Heart left ventricle (tissue), 13 donors: ENCODE results near the gene SCGB1D2.

Experiments
- POLR2A ChIP-seq, 2 donors: fragments of 450-650 bp; IDR thresholded peaks; one replicate each; pipeline ENCODE4 v1.6.1; 2017; ENCODE audit warnings: antibody characterized with exemption in 2 of 2, mild to moderate bottlenecking in 2 of 2, moderate library complexity in 2 of 2
- TF ChIP-seq, protein P1 (sequence below), 12 donors: fragments of 200-600 bp; sonication (generic) in 4 of 12; IDR thresholded peaks; one replicate each; pipeline versions ENCODE4 v1.5.0 to v1.8.0; 2018 to 2022; ENCODE audit warnings: antibody characterized with exemption in 12 of 12, mild to moderate bottlenecking in 5 of 12
- donor health status: ischemic (EF 13 %, LVEDD 7.1; RV severe dilation, severe dysfunction).
- donor health status: DM: no; HTN: yes; CAD: no.
- donor health status: DM: no; HTN: no; CAD: no.
- donor health status: ischemic (EF 25% LVEDD 6.9; RV normal size, moderate dysfunction).
- donor health status: ischemic (EF 25% LVEDD 5.7; RV mildly dilated, moderate dysfunction).
- donor health status: ischemic (EF 35%, LVEDD 5.7; RV mildly dilated, moderate dysfunction).
- donor health status: nonischemic (EF 11% LVEDD 7.7; RV severe dilation, severe dysfunction).
- donor health status: DM: yes; HTN: yes; CAD: no.
- donor health status: PGD.
- donor health status: ischemic (EF 29% LVEDD 5.4; RV normal size, mild dysfunction).
- donor health status: nonischemic (EF 23%, LVEDD 6.1; RV moderate dilation, normal function).

- TF ChIP-seq, protein P1, sequence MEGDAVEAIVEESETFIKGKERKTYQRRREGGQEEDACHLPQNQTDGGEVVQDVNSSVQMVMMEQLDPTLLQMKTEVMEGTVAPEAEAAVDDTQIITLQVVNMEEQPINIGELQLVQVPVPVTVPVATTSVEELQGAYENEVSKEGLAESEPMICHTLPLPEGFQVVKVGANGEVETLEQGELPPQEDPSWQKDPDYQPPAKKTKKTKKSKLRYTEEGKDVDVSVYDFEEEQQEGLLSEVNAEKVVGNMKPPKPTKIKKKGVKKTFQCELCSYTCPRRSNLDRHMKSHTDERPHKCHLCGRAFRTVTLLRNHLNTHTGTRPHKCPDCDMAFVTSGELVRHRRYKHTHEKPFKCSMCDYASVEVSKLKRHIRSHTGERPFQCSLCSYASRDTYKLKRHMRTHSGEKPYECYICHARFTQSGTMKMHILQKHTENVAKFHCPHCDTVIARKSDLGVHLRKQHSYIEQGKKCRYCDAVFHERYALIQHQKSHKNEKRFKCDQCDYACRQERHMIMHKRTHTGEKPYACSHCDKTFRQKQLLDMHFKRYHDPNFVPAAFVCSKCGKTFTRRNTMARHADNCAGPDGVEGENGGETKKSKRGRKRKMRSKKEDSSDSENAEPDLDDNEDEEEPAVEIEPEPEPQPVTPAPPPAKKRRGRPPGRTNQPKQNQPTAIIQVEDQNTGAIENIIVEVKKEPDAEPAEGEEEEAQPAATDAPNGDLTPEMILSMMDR (IDR thresholded peaks at IDR 0.05), result no peak
- no peak for TF ChIP-seq POLR2A (IDR thresholded peaks at IDR 0.05)
Measured at GRCh38 chr11:62267050-62267449, 25.0 kb downstream of the SCGB1D2 start.
